Measurements from ENCODE around the gene BPIFB2.

GRCh38 chr20:32969356-32970114 lies 38.0 kb upstream of the BPIFB2 start:
- TF ChIP-seq CTCF (IDR thresholded peaks at IDR 0.05) (no peak), POLR2A (IDR thresholded peaks at IDR 0.05) (no peak), EP300 (IDR thresholded peaks at IDR 0.05) (no peak)
